IPS-18a (cell line): Measurements from ENCODE around the gene ANKDD1A.

Source experiments
- H3K27ac ChIP-seq: one replicate; pipeline ENCODE4 v1.5.1; 2013; ENCODE audit warnings: low read length
- H3K27me3 ChIP-seq: one replicate; pipeline ENCODE4 v1.6.1; 2013; ENCODE audit warnings: mild to moderate bottlenecking, low read length; ENCODE audit not compliant: control insufficient read depth, insufficient read depth
- H3K36me3 ChIP-seq: one replicate; pipeline ENCODE4 v1.6.1; 2013; ENCODE audit warnings: low read depth, low read length; ENCODE audit not compliant: control insufficient read depth
- H3K4me1 ChIP-seq: one replicate; pipeline ENCODE4 v1.6.1; 2013; ENCODE audit warnings: low read depth, low read length; ENCODE audit not compliant: control insufficient read depth
- H3K4me3 ChIP-seq: one replicate; pipeline ENCODE4 v1.5.1; 2013; ENCODE audit warnings: low read length
- H3K9ac ChIP-seq: one replicate; pipeline ENCODE4 v1.6.1; 2013; ENCODE audit warnings: mild to moderate bottlenecking, low read length, moderate library complexity
- H3K9me3 ChIP-seq: one replicate; pipeline ENCODE4 v1.6.1; 2013; ENCODE audit warnings: low read depth, low read length; ENCODE audit not compliant: control insufficient read depth

The ANKDD1A gene

DNA sequence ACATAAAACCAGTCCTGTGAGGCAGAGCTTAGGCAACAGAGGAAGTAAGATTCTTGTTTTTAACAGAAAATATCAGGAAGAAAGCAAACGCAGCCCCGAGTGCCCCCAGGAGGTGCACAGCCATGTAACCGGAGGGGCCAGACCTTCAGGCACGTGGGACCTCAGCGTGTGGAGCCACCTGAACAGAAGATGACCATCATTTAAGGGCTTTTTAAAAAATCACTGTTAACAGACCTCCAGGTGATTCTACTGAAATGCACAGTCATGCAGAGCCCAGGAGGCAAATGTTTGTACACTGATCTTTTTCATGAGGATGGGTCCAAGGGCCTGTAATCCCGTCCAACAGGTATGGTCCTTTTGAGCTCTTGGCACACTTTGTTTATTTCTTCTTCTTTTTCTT lies 39.2 kb downstream of the ANKDD1A start:
- Histone ChIP-seq H3K27me3 (no peaks in the 10 kb centered on the region), H3K4me1 (no peaks in the 10 kb centered on the region), H3K9ac (no peak overlapping the region), H3K36me3 (peaks cover 7% of the 10 kb centered on the region), H3K4me3 (no peak overlapping the region), H3K9me3 (no peaks in the 10 kb centered on the region), H3K27ac (no peak overlapping the region)

DNA sequence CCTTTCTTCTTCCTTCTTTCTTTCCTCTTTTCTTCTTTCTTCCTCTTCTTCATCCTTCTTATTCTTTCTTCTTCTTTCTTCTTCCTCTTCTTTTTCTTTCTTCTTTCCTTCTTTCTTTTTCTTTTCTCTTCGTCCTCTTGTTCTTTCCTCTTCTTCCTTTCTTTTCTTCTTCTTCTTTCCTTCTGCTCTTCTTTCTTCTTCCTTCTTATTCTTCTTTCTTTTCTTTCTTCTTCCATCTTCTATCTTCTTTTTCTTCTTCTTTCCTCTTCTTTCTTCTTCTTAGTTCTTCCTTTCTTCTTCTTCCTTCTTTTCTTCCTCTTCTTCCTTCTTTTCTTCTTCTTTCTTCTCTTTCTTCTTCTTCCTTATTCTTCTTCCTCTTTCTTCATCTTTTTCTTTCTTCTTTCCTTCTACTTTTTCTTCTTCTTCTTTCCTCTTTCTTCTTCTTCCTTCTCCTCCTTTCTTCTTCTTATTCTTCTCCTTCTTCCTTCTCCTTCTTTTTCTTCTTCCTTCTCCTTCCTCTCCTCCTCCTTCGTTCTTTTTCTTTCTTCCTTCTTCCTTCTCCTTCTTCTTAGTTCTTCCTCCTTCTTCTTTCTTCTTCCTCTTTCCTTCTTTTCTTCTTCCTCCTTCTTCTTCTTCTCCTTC lies 40.2 kb downstream of the ANKDD1A start:
- no peaks in the 10 kb centered on the region for H3K9me3 ChIP-seq
- no peak overlapping the region for H3K27ac ChIP-seq
- H3K4me1 ChIP-seq: no peaks in the 10 kb centered on the region
- H3K27me3 ChIP-seq: no peaks in the 10 kb centered on the region
- H3K9ac ChIP-seq: no peak overlapping the region
- H3K36me3 ChIP-seq: peaks cover 7% of the 10 kb centered on the region
- no peak overlapping the region for H3K4me3 ChIP-seq

DNA sequence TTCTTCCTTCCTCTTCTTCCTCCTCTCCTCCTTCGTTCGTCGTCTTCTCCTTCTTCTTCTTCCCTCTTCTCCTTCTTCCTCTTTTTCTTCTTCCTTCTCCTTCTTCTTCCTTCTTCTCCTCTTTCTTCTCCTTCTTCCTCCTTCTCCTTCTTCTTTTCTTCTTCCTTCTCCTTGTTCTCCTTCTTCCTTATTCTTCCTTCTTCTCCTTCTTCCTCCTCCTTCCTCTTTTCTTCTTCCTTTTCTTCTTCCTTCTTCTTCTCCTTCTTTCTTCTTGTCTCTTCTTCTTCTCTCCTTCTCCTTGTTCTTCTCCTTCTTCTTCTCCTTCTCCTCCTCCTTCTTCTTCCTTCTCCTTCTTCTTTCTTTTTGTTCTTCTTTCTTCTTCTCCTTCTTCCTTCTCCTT lies 42.7 kb downstream of the ANKDD1A start:
- Histone ChIP-seq H3K4me1 (no peaks in the 10 kb centered on the region), H3K36me3 (peaks cover 21% of the 10 kb centered on the region), H3K27ac (no peak overlapping the region), H3K4me3 (no peak overlapping the region), H3K9ac (no peak overlapping the region), H3K27me3 (no peaks in the 10 kb centered on the region), H3K9me3 (no peaks in the 10 kb centered on the region)

DNA sequence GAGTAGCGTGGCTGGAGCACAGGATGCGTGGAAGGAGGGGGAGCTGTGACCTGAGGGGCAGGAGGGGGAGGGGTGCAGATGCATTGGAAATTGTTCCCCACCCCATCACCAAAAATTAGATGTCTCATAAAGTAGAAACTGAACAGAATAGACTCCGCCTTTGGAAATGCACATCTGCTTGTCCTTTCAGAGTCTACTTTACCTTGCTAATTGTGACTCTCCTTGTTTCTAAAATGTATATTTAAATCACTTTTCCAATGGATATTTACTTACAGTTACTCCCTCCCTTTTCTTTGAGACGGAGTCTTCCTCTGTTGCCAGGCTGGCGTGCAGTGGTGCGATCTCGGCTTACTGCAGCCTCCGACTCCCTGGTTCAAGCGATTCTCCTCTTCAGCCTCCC lies 47.4 kb downstream of the ANKDD1A start:
- Histone ChIP-seq H3K4me1 (no peaks in the 10 kb centered on the region), H3K36me3 (peaks cover 52% of the 10 kb centered on the region), H3K9ac (no peak overlapping the region), H3K27ac (no peak overlapping the region), H3K9me3 (no peaks in the 10 kb centered on the region), H3K27me3 (no peaks in the 10 kb centered on the region), H3K4me3 (no peak overlapping the region)

DNA sequence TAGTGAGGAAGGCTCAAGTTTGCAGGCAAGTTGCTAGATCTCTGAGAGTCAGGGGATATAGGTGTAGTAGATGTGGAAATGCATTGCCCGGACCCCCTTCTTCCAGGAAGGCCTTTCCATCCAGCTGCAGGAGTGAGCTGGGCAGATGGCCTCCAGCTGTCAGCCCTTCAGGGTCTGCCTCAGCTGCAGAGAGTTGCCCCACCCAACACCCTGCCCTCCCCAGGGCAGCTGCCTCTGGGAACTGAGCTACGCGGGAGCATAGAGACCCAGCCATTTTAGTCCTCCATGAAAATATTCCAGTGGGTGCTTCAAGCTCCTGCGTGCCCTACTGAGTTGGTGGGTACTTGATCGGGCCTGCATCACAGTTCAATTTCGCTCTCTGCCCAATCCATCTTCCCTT lies 48.5 kb downstream of the ANKDD1A start:
- peaks cover 59% of the 10 kb centered on the region for H3K36me3 ChIP-seq
- no peaks in the 10 kb centered on the region for H3K4me1 ChIP-seq
- H3K4me3 ChIP-seq: no peak overlapping the region
- H3K27me3 ChIP-seq: no peaks in the 10 kb centered on the region
- H3K27ac ChIP-seq: no peak overlapping the region
- H3K9me3 ChIP-seq: no peaks in the 10 kb centered on the region
- no peak overlapping the region for H3K9ac ChIP-seq

DNA sequence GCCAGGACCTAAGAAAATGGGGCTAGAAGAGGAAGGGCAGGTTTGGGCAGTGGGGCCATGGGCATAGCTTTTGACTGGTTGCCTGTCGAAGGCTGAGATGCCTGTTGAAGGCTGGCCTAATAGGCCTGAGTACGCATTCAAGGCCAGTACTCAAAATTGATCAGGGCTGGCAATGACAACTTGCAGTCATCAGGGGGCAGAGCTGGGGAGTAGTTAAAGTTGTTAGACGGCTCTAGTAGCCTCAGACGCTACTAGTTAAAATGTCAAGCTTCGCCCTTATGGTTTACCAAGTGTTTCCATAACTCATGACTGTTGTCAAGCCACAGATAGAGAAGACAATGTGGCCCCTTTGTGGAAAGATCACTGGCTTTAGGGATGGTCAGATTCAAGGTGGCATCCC lies 49.3 kb downstream of the ANKDD1A start:
- Histone ChIP-seq H3K4me3 (no peak overlapping the region), H3K27me3 (no peaks in the 10 kb centered on the region), H3K27ac (no peak overlapping the region), H3K9ac (no peak overlapping the region), H3K36me3 (peaks cover 55% of the 10 kb centered on the region), H3K9me3 (no peaks in the 10 kb centered on the region), H3K4me1 (no peaks in the 10 kb centered on the region)

DNA sequence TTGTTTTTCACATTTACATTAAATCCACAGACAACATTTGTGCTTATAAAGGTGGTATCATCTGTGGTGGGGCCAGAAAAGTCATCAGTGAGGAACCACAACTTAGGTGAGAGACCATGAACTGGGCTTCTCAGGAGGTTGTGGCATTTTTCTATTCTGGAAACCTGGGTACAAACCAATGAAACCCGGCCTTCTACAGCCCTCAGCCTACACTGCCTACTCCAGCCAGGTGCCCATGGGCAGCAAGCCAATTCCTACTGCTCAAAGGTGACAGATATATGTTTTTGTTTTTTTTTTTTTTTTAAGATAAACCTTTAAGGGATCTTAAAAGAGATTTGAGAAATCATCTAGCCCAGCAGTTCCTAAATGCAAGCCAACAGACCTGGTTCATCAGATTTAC lies 57.7 kb downstream of the ANKDD1A start:
- no peak overlapping the region for H3K9ac ChIP-seq
- H3K27me3 ChIP-seq: no peaks in the 10 kb centered on the region
- H3K27ac ChIP-seq: no peak overlapping the region
- H3K4me3 ChIP-seq: no peak overlapping the region
- no peaks in the 10 kb centered on the region for H3K4me1 ChIP-seq
- peaks cover 33% of the 10 kb centered on the region for H3K36me3 ChIP-seq
- no peaks in the 10 kb centered on the region for H3K9me3 ChIP-seq

DNA sequence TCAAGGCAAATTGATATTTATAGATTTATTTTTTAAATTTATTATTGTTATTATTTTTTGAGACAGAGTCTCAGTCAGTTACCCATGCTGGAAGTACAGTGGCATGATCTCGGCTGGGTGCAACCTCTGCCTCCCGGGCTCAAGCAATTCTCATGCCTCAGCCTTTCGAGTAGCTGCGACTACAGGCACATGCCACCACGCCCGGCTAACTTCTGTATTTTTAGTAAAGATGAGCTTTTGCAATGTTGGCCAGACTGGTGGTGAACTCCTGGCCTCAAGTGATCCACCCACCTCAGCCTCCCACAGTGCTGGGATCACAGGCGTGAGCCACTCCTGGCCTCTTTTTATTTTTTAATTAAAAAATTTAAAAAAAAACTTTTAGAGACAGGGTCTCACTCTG lies 59.0 kb downstream of the ANKDD1A start:
- Histone ChIP-seq H3K36me3 (peaks cover 30% of the 10 kb centered on the region), H3K9me3 (no peaks in the 10 kb centered on the region), H3K4me3 (no peak overlapping the region), H3K4me1 (no peaks in the 10 kb centered on the region), H3K27ac (no peak overlapping the region), H3K9ac (no peak overlapping the region), H3K27me3 (no peaks in the 10 kb centered on the region)

DNA sequence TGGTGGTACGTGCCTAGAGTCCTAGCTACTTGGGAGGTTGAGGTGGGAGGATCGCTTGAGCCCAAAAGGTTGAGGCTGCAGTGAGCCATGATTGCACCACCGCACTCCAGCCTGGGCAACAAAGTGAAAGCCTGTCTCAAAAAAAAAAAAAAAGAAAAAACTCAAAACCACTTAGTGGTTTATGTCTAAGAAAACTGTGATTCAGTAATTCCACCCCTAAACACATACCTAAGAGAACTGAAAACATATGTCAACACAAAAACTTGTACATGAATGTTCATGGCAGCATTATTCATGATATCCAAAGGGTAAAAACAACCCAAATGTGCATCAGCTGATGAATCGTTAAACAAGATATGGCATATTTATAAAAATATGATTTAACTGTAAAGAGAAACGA lies 63.7 kb downstream of the ANKDD1A start:
- H3K9me3 ChIP-seq: no peaks in the 10 kb centered on the region
- no peak overlapping the region for H3K27ac ChIP-seq
- peaks cover 20% of the 10 kb centered on the region for H3K4me1 ChIP-seq
- H3K27me3 ChIP-seq: no peaks in the 10 kb centered on the region
- H3K36me3 ChIP-seq: peaks cover 22% of the 10 kb centered on the region
- H3K9ac ChIP-seq: no peak overlapping the region
- no peak overlapping the region for H3K4me3 ChIP-seq

DNA sequence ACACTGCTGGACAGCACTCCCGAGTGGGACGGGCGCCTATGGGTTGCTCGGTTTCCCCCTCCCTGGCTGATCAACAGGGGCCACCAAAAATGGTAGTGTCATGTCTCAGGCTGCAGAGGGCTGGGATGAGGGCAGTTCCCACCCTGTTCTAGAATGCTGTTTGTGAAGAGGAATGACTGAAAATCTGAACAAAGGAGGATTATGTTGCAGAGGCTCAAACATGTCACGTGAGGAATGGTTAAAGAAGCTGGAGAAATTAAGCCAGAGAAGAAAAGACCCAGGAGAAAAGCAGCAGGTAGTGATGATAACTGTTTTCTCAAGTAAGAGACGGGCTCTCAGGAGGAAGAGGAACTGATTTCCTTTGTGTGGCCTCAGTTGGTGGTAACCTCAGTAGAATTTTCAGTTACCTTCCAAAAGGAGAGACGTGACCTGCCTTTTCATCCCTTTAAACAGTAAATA lies 67.6 kb downstream of the ANKDD1A start:
- no peaks in the 10 kb centered on the region for H3K9me3 ChIP-seq
- H3K36me3 ChIP-seq: peaks cover 9% of the 10 kb centered on the region
- peak overlapping the region; percentile 9 for H3K9ac ChIP-seq
- no peaks in the 10 kb centered on the region for H3K27me3 ChIP-seq
- H3K27ac ChIP-seq: no peak overlapping the region
- peaks cover 23% of the 10 kb centered on the region for H3K4me1 ChIP-seq
- H3K4me3 ChIP-seq: no peak overlapping the region

DNA sequence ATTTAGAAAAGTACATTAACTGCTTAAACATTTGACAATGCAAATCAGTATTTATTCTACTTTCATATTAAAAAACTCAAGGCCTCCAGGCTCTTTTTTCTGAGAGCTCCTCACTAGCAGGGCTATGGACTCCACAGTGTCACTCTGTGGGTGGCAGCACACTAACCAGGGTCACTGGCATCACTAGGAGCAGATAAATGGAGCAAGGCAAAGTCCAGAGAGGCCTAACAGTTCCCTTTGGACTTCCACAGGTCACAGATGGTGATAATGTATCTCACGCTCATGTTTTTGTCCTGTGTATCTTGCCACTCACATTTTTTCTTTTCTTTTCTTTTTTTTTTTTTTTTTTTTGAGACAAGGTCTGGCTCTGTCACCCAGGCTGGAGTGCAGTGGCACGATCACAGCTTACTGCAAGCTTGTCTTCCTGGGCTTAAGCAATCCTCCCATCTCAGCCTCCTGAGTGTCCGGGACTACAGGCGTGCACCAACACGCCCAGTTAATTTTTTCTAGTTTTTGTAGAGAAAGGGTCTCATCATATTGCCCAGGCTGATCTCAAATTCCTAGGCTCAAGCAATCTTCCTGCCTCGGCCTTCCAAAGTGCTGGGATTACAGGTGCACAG lies 70.2 kb downstream of the ANKDD1A start:
- Histone ChIP-seq H3K27ac (no peak overlapping the region), H3K9me3 (no peaks in the 10 kb centered on the region), H3K36me3 (no peaks in the 10 kb centered on the region), H3K27me3 (no peaks in the 10 kb centered on the region), H3K4me3 (no peak overlapping the region), H3K4me1 (peaks cover 23% of the 10 kb centered on the region), H3K9ac (no peak overlapping the region)

DNA sequence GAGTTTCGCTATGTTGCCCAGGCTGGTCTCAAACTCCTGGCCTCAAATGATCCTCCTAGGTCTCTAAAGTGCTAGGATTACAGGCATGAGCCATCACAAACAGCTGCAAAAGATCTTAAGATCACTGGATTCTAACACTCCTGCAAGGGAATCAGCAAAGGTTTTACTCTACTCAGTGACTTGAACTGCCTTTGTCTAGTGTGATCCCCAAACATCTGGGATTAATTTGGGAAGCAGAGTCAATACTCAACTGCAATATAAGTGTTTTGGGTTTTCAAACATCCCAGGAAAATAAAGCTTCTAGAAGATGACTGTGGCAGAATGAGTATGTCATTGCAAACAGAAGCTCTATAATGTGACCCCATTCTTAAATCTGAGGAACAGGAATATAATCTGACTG lies 70.8 kb downstream of the ANKDD1A start:
- no peak overlapping the region for H3K4me3 ChIP-seq
- no peak overlapping the region for H3K9ac ChIP-seq

More for the DNA sequence above, 70.8 kb downstream of the ANKDD1A start:
- Histone ChIP-seq H3K36me3 (no peaks in the 10 kb centered on the region), H3K27me3 (no peaks in the 10 kb centered on the region), H3K4me1 (peaks cover 23% of the 10 kb centered on the region), H3K9me3 (no peaks in the 10 kb centered on the region), H3K27ac (no peak overlapping the region)
